ENCODE measurements around the gene ADNP2.

The ADNP2 gene

DNA sequence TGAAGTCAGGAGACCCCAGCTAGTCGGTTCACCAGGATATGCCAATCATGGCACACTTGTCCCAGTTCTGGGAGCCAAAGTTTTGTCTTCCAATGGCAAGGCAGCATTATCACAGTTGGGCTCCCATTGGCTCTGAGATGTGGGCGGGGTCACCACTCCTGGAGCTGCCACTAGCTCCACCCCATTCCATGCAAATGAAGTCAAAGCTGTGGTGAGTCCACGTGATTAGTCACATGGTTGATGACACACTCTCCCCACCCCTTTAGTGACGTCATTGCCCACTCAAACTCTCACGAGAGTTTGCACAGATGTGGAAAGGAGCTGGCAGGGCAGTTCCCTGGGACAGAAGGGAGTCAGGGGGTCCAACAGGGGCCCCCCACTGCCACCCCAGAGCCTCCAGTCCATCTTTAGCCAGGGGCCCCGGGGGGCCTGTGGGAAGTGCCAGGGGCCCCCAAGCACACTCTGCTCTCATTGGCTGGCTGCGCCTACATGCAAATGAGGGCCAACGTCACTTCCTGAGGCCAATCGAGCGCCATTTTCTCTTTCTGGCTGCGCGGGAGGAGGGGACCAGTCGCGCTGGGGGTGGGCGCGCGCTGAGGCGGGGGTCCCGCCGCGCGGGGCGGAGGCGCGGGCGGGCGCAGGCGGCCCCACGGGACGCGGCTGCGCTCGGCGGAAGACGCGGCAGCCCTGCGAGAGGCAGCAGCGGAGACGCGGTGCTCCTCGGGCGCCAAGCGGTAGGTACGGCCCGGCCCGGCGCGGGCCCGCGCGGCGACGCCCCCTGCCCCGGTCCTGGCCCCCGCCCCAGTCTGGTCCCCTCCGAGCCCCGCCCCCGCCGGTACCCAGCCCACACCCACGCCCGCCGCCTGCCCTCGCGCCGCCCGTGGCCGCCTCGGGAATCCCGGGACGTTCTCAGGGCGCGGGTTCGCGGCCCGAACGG is at the start of gene ADNP2:
Gene ADNP2, plus strand, starts transcription at position 524 of the 937 bp plus-strand sequence. CDS start 8,281 bp downstream, outside the sequence.
- peak; percentile 95 for DNase-seq

DNA sequence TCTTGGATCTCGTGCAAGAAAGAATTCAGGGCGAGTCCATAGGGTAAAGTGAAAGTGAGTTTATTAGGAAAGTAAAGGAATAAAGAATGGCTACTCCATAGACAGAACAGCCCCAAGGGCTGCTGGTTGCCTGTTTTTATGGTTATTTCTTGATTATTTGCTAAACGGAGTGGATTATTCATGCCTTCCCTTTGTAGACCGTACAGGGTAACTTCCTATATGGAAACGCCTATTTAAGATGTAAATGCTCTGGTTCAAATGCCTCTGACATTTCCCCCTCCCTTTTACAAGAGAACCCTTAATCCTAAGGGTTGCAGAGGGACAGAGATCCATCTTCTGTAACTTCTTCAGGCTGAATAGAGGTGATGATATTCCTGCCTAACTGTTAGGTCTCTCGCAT is 49.1 kb upstream of the ADNP2 start:
- no peak for DNase-seq

DNA sequence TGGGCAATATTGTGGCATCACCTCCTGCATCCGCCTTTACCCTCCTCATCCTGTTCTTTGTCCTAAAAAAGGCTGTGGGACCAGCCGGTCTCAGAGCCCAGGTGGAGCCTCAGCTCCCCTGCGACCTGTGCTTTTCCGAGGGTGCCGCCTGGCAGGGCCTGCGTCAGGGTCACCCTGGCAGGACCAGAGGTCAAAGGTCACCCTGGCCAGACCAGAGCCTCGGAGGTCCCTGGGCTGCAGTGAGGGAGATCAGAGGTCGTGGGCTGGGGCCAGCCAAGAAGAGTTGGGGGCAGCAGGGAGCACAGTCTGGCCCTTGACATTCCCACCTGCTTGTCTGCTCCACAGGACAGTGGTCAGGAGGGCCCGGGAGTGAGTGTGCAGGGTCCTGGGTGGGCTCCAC is 43.4 kb upstream of the ADNP2 start:
- DNase-seq, result no peak

- no peak for DNase-seq
Observed at GRCh38 chr18:80067321-80067720, 41.7 kb upstream of the ADNP2 start.

DNA sequence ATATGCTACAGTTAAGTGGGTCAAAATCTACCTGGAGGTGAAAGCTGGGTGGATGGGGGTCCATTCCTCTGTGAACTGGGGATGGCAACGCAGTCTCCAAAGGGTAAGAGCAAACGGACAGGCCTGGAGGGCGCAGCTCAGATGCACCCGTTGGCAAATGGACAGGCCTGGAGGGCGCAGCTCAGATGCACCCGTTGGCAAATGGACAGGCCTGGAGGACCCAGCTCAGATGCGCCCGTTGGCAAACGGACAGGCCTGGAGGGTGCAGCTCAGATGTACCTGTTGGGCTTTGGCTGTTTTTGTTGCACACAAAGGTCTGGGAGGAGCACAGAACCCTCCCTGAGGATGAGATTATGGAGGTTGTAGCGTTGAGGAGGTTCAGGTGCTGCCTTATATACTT is 41.2 kb upstream of the ADNP2 start:
- no peak for DNase-seq

- DNase-seq, result no peak
Observed at GRCh38 chr18:80068571-80069272, 40.3 kb upstream of the ADNP2 start.

DNA sequence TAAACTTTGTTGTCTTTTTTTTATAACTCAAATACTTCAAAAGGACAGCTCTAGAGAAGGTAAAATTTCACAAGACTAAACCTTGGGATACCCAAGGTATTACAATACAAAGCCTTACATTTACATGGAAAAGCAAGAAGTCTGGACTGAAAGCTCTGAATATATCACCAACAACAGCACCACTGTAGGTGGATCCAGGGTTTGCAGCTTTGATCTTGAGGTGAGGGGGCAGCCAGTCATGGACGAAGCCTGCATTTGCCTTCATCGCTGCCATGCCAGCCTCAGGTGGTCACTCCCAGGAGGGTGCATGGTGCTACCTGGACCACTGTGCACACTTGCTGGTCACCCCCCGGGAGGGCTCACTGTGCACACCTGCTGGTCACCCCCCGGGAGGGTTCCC is 38.2 kb upstream of the ADNP2 start:
- no peak for DNase-seq

DNA sequence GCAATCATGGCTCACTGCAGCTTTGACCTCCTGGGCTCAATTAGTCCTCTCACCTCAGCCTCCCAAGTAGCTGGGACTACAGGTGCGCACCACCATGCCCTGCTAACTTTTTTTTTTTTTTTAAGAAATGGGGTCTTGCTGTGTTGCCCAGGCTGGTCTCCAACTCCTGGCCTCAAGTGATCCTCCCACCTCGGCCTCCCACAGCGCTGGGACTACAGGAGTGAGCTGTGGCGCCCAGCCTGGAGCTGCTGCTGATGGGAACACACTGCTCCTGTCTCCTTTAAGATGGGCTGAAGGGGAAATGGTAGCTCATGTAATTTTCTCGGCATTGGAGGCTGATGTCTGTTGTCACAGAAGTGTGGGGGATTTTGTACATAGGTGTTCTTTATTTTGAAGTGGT is 34.9 kb upstream of the ADNP2 start:
- DNase-seq, result no peak

DNA sequence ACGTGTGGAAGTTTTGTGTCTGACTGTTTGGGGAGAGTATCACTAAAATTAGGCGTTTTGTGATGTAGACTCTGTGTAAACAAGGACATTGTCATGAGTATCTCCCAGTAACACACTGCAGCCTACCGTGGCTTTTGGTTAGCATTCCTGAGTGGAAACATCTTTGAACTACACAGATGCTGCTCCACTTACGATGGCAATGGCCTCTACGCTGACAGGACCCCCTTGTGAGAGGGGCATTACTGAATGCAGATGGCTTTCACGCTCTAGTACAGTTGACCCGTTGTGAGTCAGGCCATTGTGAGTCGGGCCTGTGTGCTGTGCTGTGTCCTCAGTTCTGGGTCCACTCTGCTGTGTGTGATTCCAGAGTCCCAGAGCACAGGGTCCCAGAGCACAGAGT is 34.4 kb upstream of the ADNP2 start:
- no peak for DNase-seq

GRCh38 chr18:80075940-80076339 is 33.1 kb upstream of the ADNP2 start:
- DNase-seq, result no peak

DNA sequence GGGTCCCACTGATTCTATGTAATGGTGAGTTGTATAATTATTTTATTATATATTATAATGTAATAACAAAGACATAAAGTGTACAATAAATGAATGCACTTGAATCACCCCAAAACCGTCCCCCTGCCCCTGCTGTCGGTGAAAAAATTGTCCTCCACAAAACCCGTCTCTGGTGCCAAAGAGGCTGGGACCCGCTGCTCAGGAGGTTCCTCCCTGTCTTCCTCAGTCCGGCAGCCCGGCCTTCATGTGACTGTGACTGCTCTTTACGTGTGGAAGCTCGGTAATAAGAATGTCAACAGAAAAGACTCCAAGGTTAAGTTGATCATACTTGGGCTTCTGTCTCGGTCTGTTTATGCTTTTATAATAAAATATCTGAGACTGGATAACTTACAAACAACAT is 32.7 kb upstream of the ADNP2 start:
- DNase-seq, result no peak

- DNase-seq, result no peak
Observed at GRCh38 chr18:80077873-80078272, 31.2 kb upstream of the ADNP2 start.

DNA sequence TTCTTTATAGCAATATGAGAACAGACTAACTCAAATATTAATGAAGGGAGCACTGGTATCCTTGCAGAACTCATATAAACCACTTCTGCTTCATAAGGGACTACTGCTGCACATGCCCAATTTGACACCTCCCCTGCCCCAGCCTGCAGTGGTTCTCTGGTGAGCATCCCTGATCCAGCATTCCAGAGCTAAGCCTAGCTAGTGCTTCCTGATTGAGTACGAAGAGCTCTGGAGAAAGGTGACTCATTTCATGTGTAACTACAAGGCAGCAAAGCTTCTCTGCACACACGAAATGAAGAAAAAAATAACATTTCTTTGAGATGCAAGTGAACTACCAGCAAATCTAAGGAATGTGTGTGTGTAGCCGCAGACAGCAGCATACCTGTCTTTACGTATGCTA is 22.8 kb upstream of the ADNP2 start:
- DNase-seq, result no peak

DNA sequence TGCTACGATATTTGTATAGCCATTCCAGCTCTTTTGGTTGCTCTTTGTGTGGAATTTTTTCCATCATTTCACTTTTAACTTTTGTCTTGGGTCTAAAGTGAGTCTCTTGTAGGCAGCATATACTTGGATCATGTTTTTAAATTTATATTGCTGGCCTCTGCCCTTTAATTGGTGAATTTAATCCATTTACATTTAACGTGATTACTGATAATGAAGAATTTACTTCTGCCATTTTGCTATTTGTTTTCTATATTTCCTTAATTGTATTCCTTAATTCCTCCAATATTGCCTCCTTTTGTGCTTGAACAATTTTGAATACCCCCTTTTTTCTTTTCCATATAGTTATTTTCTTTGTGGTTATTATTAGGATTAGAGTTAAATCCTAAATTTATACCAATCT is 21.0 kb upstream of the ADNP2 start:
- DNase-seq, result no peak

DNA sequence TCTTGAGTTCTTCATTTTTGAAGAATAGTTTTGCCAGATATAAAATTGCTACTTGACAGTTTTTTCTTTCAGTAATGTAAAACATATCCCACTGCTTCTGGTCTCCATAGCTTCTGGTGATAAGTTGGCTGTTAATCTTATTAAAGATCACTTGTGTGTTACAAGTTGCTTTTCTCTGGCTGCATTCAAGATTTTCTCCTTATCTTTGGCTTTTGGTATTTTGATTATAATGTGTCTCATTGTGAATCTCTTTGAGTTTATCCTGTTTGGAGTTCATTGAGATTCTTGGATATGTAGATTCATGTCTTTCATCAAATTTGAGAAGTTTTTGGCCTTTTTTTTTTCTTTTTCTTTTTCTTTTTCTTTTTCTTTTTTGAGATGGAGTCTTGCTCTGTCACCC is 20.2 kb upstream of the ADNP2 start:
- no peak for DNase-seq

- DNase-seq, result no peak
Observed at GRCh38 chr18:80095414-80095813, 13.6 kb upstream of the ADNP2 start.

DNA sequence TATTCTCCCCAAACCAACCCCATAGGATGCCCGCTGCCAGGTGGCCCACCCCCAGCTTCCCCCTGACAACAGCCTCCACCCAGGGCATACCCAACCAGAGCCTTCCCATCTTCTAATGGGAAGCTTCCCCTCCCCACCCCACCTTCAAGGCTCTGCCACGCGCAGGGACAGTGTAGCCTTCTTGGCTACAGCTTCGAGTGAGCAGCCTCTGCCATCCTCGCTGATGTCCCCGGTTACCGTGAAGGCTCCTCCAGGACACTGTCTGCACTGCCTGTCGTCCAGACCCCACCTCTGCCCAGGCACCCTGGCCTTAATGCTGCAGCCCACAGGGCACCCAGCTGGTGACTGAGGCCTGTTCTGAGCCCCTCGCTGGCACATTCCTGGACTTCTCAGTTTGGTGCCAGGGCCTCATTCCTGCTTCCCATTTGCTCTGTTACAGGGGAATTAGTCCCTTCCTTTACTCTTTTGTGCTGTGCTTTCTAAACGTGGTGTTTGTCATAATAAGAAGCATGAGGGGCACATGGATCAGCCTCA is 13.0 kb upstream of the ADNP2 start:
- no peak for DNase-seq

GRCh38 chr18:80097201-80097600 is 11.9 kb upstream of the ADNP2 start:
- DNase-seq, result no peak

DNA sequence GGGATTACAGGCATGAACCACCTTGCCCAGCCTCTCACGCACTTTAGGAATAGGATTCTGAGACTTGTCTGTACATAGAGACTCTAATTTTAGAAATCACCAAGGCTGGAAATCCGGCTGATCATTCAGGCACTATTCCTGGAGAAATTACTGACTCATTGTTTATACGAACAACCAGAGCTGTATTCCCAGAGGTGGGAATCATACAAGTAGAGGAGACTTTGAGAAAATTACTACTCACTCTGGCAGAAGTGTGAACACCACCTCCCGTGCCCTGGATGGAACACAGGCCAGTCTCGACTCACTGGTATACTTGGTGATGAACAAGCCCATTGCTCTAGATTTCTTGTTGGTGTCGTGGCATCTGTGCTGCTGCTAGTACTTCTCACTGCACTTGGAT is 5.8 kb upstream of the ADNP2 start:
- no peak for DNase-seq

DNA sequence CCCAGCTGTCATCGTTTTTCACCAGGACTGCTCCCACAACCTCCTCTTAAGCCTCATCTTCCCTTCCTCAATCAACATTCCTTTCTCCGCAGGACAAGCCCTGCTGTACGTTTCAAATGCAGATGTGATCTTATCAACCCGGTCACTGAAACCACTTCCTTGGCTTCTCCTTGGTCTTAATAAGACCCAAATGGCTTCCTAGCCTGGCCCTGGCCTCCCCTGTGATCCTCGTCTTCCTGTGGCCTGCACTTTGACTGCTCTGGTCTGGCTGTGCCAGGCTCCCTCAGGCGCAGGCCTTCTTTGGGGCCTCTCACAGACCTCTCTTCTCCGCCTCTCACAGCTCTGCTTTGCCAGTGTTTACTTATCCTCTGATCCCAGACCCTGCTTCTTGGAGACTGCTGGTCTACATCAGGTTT is 4.7 kb upstream of the ADNP2 start:
- DNase-seq, result no peak

DNA sequence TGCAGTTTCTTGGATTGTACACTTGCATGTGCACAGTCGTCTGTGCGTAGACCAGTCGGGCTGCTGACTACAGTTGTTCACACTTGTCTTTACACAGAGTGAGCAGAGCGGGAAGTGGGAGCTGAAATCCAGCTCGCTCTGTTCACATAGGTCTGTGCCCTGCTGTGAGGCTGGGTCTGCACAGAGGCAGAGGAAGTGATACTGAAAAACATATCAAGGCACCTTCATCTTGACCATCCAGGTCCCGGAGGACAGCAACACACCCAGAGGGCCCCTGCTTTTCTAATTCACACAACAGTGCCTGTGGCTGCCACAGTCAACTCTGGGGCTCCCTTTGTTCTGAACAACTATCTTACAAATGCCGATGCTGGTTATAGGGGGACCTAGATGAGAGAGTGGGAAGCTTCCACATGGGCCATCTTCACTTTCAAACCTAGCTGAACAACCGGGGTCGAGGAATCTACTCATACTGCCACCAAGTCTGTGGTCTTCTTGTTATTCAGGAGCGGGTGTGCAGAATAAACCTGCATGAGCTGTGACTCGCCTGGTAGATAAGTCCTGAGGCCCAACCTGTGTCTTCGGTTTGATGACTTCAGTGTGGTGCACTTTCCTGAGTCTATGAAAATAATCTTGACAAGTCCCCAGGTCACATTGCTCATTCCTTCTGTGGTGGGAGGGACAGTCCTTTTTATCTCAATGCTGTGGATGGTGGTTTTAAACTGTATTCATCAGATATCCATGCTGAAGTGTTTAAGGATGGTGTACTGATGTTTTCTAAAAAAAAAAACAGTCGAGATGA is 3.5 kb upstream of the ADNP2 start:
- DNase-seq, result no peak

- no peak for DNase-seq
Observed at GRCh38 chr18:80106482-80107051, 2.5 kb upstream of the ADNP2 start.

- DNase-seq, result no peak
Observed at GRCh38 chr18:80107426-80107825, 1.6 kb upstream of the ADNP2 start.

Measured in CD4-positive, alpha-beta T cell treated with Interleukin-17A for 1 hour (primary cell).